GM18499 (cell line): ENCODE measurements around the gene NMT2.
A peak's percentile ranks its signal among the peaks of the same experiment; 100 is the strongest.

Source experiments
- ATAC-seq: cut with Tn5 transposase; IDR thresholded peaks from one replicate; pipeline ENCODE4 v1.9.1; 2021; ENCODE audit warnings: moderate number of reproducible peaks; ENCODE audit not compliant: insufficient read depth, unreplicated experiment

NMT2 gene

GRCh38 chr10:15147594-15148392, 20.7 kb downstream of the NMT2 start:
- no peak for ATAC-seq

GRCh38 chr10:15146366-15146765, 22.1 kb downstream of the NMT2 start:
- ATAC-seq: no peak

- no peak for ATAC-seq
Measured at GRCh38 chr10:15144788-15145187, 23.7 kb downstream of the NMT2 start.

GRCh38 chr10:15141136-15142054, 27.1 kb downstream of the NMT2 start:
- ATAC-seq: peak; percentile 85

- ATAC-seq: no peak
Measured at GRCh38 chr10:15140698-15141097, 27.8 kb downstream of the NMT2 start.

GRCh38 chr10:15137636-15138035, 30.9 kb downstream of the NMT2 start:
- no peak for ATAC-seq

- no peak for ATAC-seq
Measured at GRCh38 chr10:15137036-15137359, 31.5 kb downstream of the NMT2 start.

GRCh38 chr10:15136129-15137035, 32.1 kb downstream of the NMT2 start:
- ATAC-seq: no peak

GRCh38 chr10:15131330-15131729, 37.2 kb downstream of the NMT2 start:
- ATAC-seq: no peak

- ATAC-seq: no peak
Measured at GRCh38 chr10:15124908-15125307, 43.6 kb downstream of the NMT2 start.

- ATAC-seq: no peak
Measured at GRCh38 chr10:15124190-15124589, 44.3 kb downstream of the NMT2 start.

GRCh38 chr10:15123749-15124184, 44.7 kb downstream of the NMT2 start:
- ATAC-seq: no peak

- ATAC-seq: peak; percentile 88
Measured at GRCh38 chr10:15122477-15123030, 45.9 kb downstream of the NMT2 start.

GRCh38 chr10:15121707-15122106, 46.8 kb downstream of the NMT2 start:
- ATAC-seq: no peak

- no peak for ATAC-seq
Measured at GRCh38 chr10:15120523-15120922, 48.0 kb downstream of the NMT2 start.

- no peak for ATAC-seq
Measured at GRCh38 chr10:15118615-15119014, 49.9 kb downstream of the NMT2 start.

GRCh38 chr10:15116225-15116624, 52.3 kb downstream of the NMT2 start:
- ATAC-seq: no peak

GRCh38 chr10:15113766-15114165, 54.7 kb downstream of the NMT2 start:
- ATAC-seq: no peak

- ATAC-seq: no peak
Measured at GRCh38 chr10:15112657-15113056, 55.8 kb downstream of the NMT2 start.

GRCh38 chr10:15106352-15107013, 62.0 kb downstream of the NMT2 start:
- no peak for ATAC-seq
